ENCODE data around the gene LCN15.
A peak's percentile ranks its signal among the peaks of the same experiment; 100 is the strongest.

Gene LCN15

DNA sequence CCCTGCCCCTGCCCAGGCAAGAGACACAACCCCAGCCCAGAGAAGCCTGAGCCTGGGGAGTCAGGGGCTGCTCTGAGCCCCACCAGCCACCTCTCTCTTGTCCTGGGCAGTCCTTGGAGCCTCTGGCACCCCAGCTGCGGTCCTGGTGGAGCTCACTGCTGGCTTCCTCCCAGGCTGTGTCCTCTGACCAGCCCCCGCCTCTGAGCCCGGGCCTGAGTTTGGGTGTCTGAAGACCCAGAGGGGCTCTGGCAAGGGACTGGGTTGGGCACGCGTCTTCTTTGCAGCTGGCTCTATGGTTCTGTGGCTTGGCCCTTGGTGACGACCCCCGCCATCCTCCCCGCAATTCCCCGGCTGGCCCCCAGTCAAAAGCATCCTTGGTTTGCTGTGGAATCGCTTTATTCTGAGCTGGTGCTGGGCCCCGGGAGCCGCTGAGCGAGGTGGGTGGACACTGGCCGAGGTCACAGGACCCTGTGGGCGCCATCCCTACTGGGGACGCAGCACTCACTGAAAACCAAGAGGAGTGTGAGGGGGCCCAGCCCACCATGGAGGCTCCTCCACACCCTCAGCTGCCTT lies 20.6 kb downstream of the LCN15 start:
- no peak overlapping the region for H3K4me3 ChIP-seq (ENCODE audit: control insufficient read depth, low read depth, low read length)
- TF ChIP-seq, protein P1, sequence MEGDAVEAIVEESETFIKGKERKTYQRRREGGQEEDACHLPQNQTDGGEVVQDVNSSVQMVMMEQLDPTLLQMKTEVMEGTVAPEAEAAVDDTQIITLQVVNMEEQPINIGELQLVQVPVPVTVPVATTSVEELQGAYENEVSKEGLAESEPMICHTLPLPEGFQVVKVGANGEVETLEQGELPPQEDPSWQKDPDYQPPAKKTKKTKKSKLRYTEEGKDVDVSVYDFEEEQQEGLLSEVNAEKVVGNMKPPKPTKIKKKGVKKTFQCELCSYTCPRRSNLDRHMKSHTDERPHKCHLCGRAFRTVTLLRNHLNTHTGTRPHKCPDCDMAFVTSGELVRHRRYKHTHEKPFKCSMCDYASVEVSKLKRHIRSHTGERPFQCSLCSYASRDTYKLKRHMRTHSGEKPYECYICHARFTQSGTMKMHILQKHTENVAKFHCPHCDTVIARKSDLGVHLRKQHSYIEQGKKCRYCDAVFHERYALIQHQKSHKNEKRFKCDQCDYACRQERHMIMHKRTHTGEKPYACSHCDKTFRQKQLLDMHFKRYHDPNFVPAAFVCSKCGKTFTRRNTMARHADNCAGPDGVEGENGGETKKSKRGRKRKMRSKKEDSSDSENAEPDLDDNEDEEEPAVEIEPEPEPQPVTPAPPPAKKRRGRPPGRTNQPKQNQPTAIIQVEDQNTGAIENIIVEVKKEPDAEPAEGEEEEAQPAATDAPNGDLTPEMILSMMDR (IDR thresholded peaks at IDR 0.05; ENCODE audit: control insufficient read depth, insufficient read depth, low read depth, low read length, missing control alignments) = no peak
- no peak for DNase-seq (ENCODE audit: low read depth)

DNA sequence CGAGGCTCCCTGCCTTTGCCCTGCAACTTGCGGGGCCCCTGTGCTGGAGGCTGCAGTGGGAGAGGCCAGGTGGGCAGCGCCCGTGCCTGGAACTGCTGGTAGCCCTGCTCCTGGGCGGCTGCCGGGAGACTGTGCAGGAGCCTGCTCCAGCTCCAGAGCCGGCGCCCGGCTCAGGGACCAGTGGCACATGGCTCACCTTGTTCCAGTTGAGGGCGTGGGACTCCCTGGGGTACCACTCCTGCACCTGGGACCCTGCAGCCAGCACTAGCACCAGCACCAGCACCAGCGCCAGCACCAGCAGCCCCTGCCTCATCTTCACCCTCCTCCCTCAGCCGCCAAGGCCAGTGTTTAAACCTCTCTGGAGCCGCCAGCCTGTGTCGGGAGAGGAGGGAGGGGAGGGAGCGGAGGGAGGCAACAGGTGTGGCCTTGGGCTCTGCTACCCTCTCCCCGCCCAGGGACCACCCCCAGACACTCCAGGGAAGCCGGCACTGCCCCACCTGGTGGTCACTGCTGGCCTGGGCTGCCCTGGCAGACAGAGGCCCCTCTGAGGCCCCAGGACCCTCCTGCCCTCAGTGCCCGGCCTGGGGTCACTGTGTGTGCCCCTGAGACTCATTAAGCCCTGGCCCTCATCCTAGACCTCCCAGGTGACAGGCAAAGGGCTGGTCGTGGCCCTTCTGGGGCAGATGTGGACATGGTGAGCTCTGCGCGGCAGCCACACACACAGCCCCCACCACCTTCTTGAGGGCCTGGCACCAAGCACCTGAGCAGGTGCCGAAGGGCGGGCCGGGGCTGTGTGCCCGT lies 21.5 kb downstream of the LCN15 start, which contains the start of gene LCN10:
Gene LCN10, minus strand, starts transcription at position 350 of the 801 bp plus-strand sequence. Its CDS starts 37 bp downstream, at position 313.
- no peak for DNase-seq (ENCODE audit: low read depth)
- TF ChIP-seq, protein P1 (IDR thresholded peaks at IDR 0.05; ENCODE audit: control insufficient read depth, insufficient read depth, low read depth, low read length, missing control alignments) = peak; percentile 47
- no peak within 1 kb of the TSS for H3K4me3 ChIP-seq (ENCODE audit: control insufficient read depth, low read depth, low read length)

DNA sequence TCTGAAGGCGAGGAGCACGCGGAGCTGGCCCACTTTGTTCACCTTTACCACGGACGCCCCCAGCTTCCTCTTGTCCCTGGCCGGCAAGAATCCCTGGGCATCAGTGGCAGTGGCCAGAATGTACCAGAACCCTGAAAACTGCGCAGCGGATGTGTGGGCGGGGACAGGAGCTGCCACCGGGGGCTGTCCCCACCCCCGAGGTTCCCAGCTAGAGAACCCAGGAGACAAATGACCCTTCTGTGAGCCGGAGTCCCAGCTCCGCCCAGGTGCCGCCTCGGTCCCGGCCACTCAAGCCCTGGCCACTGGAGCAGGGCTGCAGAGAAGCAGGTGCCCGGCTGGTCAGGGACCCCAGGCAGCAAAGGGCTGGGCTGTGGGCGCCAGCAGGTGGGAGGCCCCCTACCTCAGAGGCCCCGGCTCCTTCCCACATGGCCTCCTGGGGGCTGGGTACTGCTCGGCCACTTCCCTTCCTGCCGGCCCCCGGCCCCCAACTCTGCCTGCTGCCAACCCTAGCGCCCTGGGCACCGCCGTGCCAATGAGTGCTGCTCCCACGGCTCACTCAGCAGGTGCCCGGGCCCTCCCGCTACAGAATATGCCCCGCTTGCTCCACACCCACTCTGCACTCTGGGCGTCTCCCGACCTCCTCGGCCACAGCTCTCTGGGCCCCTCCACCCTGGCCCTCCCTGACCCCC lies 22.3 kb downstream of the LCN15 start:
- no peak for DNase-seq (ENCODE audit: low read depth)
- no peak overlapping the region for H3K4me3 ChIP-seq (ENCODE audit: control insufficient read depth, low read depth, low read length)
- TF ChIP-seq, protein P1 (IDR thresholded peaks at IDR 0.05; ENCODE audit: control insufficient read depth, insufficient read depth, low read depth, low read length, missing control alignments) = no peak

DNA sequence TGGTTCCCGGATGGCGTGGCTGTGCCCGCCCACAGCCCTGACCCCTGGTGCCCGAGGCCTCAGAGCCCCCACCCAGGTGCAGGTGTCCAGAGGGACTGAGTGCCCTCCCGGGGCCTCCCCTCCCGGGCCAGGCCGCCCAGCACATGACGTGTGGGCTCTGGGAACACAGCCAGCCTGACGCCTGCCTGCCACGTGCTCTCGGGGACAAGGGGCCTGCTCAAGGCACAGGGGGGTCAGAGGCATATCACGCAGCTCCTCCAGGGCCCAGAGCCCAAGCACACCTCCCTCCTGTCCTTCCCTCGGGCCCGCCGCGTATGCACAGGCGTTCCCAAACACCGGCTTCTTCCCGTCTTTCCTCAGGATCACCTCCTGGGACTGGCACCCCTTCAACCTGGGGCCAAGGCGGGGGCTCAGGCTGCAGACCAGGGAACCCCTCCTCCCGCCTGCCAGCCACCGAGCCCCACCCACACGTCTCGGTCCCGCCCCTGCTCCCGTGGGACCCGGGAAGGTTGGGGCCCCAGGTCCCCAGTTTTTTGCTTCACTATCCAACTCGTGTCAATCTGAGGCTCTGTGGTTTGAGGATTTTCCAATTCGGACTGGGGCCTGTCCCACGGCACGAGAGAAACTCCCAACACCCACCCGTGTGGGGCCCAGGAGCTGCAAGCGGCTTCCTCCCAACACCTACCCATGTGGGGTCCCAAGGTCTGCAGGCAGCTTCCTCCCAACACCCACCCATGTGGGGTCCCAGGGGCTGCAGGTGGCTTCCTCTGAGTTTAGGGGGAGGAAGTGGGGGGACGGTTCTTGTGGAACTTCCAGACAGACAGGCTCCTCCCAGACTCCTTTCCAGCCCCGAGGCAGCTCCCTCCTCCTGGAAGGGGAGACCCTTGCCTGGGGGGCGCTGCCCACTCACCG lies 23.1 kb downstream of the LCN15 start:
- TF ChIP-seq, protein P1 (IDR thresholded peaks at IDR 0.05; ENCODE audit: control insufficient read depth, insufficient read depth, low read depth, low read length, missing control alignments) = no peak
- H3K4me3 ChIP-seq (ENCODE audit: control insufficient read depth, low read depth, low read length) = no peak overlapping the region
- DNase-seq (ENCODE audit: low read depth) = no peak

DNA sequence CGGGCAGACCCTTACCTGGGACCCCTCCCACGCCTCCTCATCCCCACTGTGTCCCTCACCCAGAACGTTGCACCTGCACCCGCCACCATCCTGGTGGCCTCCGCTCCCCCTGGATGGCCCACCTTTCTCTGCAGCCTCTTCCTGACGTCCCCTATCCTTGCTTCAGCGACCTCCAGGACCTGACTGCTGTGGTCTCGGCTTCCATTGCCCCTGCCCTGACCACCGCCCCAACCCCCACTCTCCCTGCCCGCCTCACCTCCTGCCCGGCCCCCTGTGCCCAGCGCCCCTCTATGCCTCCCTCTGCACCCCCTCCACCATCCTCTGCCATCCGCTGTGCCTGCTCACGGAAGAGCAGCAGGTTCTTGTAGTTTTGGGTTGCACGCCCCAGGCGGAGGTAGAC lies 23.8 kb downstream of the LCN15 start:
- no peak for DNase-seq (ENCODE audit: low read depth)
- TF ChIP-seq, protein P1 (IDR thresholded peaks at IDR 0.05; ENCODE audit: control insufficient read depth, insufficient read depth, low read depth, low read length, missing control alignments) = no peak
- H3K4me3 ChIP-seq (ENCODE audit: control insufficient read depth, low read depth, low read length) = no peak overlapping the region

DNA sequence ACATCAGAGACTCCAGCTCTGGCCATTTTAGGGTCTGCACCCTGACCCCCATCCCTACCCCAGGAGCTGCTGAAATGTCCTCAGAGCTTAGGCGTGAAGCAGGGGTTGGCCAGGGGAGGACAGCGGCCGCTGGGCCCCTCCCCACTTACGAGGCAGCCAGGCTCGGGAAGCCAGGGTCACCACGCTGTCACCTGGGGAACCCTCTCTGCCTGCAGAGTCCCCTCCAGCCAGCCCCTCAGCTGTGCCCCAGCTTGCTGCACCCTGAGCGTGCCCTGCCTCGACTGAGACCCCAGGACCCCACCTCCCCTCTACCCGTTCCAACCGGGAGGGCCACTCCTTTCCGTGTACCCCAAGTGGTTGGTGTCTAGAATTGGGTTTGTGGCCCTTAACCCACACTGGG lies 24.2 kb downstream of the LCN15 start:
- TF ChIP-seq, protein P1 (IDR thresholded peaks at IDR 0.05; ENCODE audit: control insufficient read depth, insufficient read depth, low read depth, low read length, missing control alignments) = no peak
- DNase-seq (ENCODE audit: low read depth) = no peak
- no peak overlapping the region for H3K4me3 ChIP-seq (ENCODE audit: control insufficient read depth, low read depth, low read length)
